Psoas muscle (tissue), 8 donors: ENCODE measurements around the gene ALPK3. TPM values are rescaled to one million over a fixed set of nuclear protein-coding genes. Genes with fewer than 3 reads are reported as not detected.

ENCODE experiments used
- ATAC-seq, 4 donors: fragments of 200-7000 bp; cut with Tn5 transposase; one replicate each; pipeline ENCODE4 v1.9.1; 2020; ENCODE audit warnings: moderate library complexity in 3 of 4, mild to moderate bottlenecking in 2 of 4
- DNase-seq, 2 donors: peaks; one replicate each; pipeline ENCODE4 v3.0.0-alpha.2; 2020
- H3K27ac ChIP-seq: fragments of 200-600 bp; one replicate; pipeline ENCODE4 v1.8.0; 2022
- H3K27me3 ChIP-seq, 3 donors: fragments of 200-600 bp in 1 of 3; one replicate each; pipeline versions ENCODE4 v1.6.1 to v1.8.0; 2013 to 2022; ENCODE audit warnings: low read length in 2 of 3, mild to moderate bottlenecking in 2 of 3, moderate library complexity in 1 of 3; ENCODE audit not compliant: insufficient read depth in 3 of 3
- H3K36me3 ChIP-seq, 2 donors: fragments of 200-600 bp in 1 of 2; one replicate each; pipeline versions ENCODE4 v1.6.1 to v1.8.0; 2013 to 2022; ENCODE audit warnings: low read depth in 1 of 2, mild to moderate bottlenecking in 1 of 2, moderate library complexity in 1 of 2; ENCODE audit not compliant: insufficient read depth in 1 of 2
- H3K4me1 ChIP-seq: fragments of 200-600 bp; one replicate; pipeline ENCODE4 v1.8.0; 2022
- H3K4me3 ChIP-seq: fragments of 200-600 bp; one replicate; pipeline ENCODE4 v1.8.0; 2022; ENCODE audit warnings: mild to moderate bottlenecking
- H3K9me3 ChIP-seq: fragments of 200-600 bp; one replicate; pipeline ENCODE4 v1.8.0; 2022
- WGBS, 3 donors: extraction: QIAGEN DNeasy Blood & Tissue Kit; methylation state at CpG; one replicate each; pipeline versions ENCODE4 v1.1.6 to v1.1.7; 2013; 5-methylcytosine and 5-hydroxymethylcytosine counted together
- intact Hi-C, 2 donors: fragments of 100-400 bp; cut with DNase I; formaldehyde crosslinking; loops; one replicate each; pipeline versions ENCODE4 v1.11.0 to v1.14.2; 2022
- polyA plus RNA-seq, 3 donors: library from polyadenylated mRNA; stranded (reverse); fragments of 200-250 nt; gene quantifications; one replicate each; pipeline ENCODE4 v1.2.3, GENCODE V29; 2013
- total RNA-seq, 4 donors: library from RNA; stranded (reverse); fragmentation: NEBNext Ultra II Directional in 2 of 4; extraction: Animal tissue kit (Norgen Biotek cat#: 25700) in 2 of 4; gene quantifications; one replicate each; pipeline versions ENCODE4 v1.2.1 to v1.2.4, GENCODE V29; 2021 to 2023
- TF ChIP-seq, protein P1 (sequence below): fragments of 200-600 bp; IDR thresholded peaks from one replicate; pipeline ENCODE4 v1.8.0; 2022; ENCODE audit warnings: antibody characterized with exemption
- donor health status: healthy with polysubstance abuse.
- donor health status: DM: no; HTN: no; CAD: no; lungs with moderate emphysema.
- donor health status: Bipolar disorder and iron deficiency.
- donor health status: healthy.
- donor health status: DM: yes; HTN: yes; CAD: no.
- donor health status: DM: no; HTN: no; CAD: no.
- donor health status: DM: no; HTN: no; CAD: no.
- donor health status: DM: yes; HTN: yes; CAD: no.

ALPK3 gene
- total and polyA plus RNA-seq, 7 donors = 75.7 to 461 (median 245) TPM

- ATAC-seq (no peak), DNase-seq (no peak)
- Histone ChIP-seq H3K4me1 (peaks cover 45% of the 10 kb centered on the region), H3K27me3 (no peaks in the 10 kb centered on the region), H3K36me3 (no peaks in the 10 kb centered on the region), H3K9me3 (no peaks in the 10 kb centered on the region), H3K4me3 (no peak overlapping the region), H3K27ac (no peak overlapping the region)
- intact Hi-C loops = no loop called here
- TF ChIP-seq, protein P1, sequence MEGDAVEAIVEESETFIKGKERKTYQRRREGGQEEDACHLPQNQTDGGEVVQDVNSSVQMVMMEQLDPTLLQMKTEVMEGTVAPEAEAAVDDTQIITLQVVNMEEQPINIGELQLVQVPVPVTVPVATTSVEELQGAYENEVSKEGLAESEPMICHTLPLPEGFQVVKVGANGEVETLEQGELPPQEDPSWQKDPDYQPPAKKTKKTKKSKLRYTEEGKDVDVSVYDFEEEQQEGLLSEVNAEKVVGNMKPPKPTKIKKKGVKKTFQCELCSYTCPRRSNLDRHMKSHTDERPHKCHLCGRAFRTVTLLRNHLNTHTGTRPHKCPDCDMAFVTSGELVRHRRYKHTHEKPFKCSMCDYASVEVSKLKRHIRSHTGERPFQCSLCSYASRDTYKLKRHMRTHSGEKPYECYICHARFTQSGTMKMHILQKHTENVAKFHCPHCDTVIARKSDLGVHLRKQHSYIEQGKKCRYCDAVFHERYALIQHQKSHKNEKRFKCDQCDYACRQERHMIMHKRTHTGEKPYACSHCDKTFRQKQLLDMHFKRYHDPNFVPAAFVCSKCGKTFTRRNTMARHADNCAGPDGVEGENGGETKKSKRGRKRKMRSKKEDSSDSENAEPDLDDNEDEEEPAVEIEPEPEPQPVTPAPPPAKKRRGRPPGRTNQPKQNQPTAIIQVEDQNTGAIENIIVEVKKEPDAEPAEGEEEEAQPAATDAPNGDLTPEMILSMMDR = no peak
- WGBS, 3 donors = 90 to 96% (median 93%) methylated on average over 4 of the region's 4 CpGs
Observed at GRCh38 chr15:84907731-84908130, 90.6 kb downstream of the ALPK3 start.

- Histone ChIP-seq H3K4me1 (peaks cover 51% of the 10 kb centered on the region), H3K4me3 (no peak overlapping the region), H3K36me3 (no peaks in the 10 kb centered on the region), H3K27me3 (no peaks in the 10 kb centered on the region), H3K27ac (no peak overlapping the region), H3K9me3 (no peaks in the 10 kb centered on the region)
- intact Hi-C loops = no loop called here
- ATAC-seq = no peak
- 75 to 85% (median 83%) methylated on average over 13 of the region's 13 CpGs for WGBS, 3 donors
- TF ChIP-seq, protein P1 = no peak
- DNase-seq = no peak
Observed at GRCh38 chr15:84908564-84908963, 91.4 kb downstream of the ALPK3 start.

GRCh38 chr15:84909029-84909428, 91.9 kb downstream of the ALPK3 start:
- H3K4me3 ChIP-seq = no peak overlapping the region
- H3K27ac ChIP-seq = no peak overlapping the region
- no peaks in the 10 kb centered on the region for H3K36me3 ChIP-seq
- ATAC-seq = no peak
- H3K27me3 ChIP-seq = no peaks in the 10 kb centered on the region
- TF ChIP-seq, protein P1 = no peak
- no peak for DNase-seq
- no peaks in the 10 kb centered on the region for H3K9me3 ChIP-seq
- intact Hi-C loops = no loop called here
- 90 to 97% (median 93%) methylated on average over 3 of the region's 3 CpGs for WGBS, 3 donors
- peaks cover 51% of the 10 kb centered on the region for H3K4me1 ChIP-seq

DNA sequence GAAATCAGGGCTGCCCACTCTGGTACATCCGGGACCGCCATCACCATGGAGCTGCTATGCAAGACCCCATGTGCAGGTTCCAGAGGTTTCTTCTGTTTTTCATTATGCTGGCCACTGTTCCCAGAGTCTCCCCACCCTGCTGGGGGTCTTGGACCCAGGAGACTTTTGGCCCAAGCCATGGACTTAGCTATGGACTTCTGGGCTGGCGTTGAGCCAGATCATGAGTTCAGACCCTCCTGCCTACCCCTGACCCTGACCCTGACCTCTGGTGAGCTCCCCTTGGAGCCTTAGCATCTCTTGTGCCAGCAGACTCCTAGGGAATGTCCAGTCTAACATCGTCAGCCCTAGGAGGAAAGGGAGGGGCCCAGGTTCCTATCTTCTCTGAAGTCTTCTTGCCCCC, 92.6 kb downstream of the ALPK3 start:
- no peak for ATAC-seq
- intact Hi-C loops = loop anchor here in 1 of 2 donors (5.0 kb wide), 1 partner anchor 67 kb away; no protein-coding TSS in a partner anchor
- DNase-seq = no peak
- Histone ChIP-seq H3K4me1 (peaks cover 51% of the 10 kb centered on the region), H3K27me3 (no peaks in the 10 kb centered on the region), H3K27ac (no peak overlapping the region), H3K4me3 (no peak overlapping the region), H3K36me3 (no peaks in the 10 kb centered on the region), H3K9me3 (no peaks in the 10 kb centered on the region)
- TF ChIP-seq, protein P1 = no peak
- WGBS, 3 donors = 82 to 86% (median 83%) methylated on average over 4 of the region's 4 CpGs
